Stimulated activated naive CD8-positive, alpha-beta T cell treated with anti-CD3 and anti-CD28 coated beads, Interleukin-15, amount 100 ng/mL, for 72 hours (primary cell): ENCODE measurements around the gene GJA9.
"Not testable (repeated sequence)": the region's sequence is repeated elsewhere in the genome, so short reads cannot be mapped to it uniquely, and the experiment has no call there.

Experiments
- ATAC-seq: fragments of 150-1000 bp; cut with Tn5 transposase; 2 replicates; pipeline ENCODE4 v1.10.0; 2021; ENCODE audit warnings: mild to moderate bottlenecking, moderate library complexity
- DNase-seq, 2 donors: peaks; one replicate each; pipeline ENCODE4 v3.0.0; 2021 to 2022
- H3K27ac Mint-ChIP-seq, 2 donors: one replicate each; pipeline ENCODE4 v1.8.0; 2022; ENCODE audit warnings: mild to moderate bottlenecking in 2 of 2, mixed read lengths in 2 of 2, moderate library complexity in 2 of 2
- H3K27me3 Mint-ChIP-seq: one replicate; pipeline ENCODE4 v1.8.0; 2022; ENCODE audit warnings: mixed read lengths
- H3K4me1 Mint-ChIP-seq: one replicate; pipeline ENCODE4 v1.8.0; 2022; ENCODE audit warnings: mild to moderate bottlenecking, mixed read lengths
- H3K4me3 Mint-ChIP-seq, 2 donors: one replicate each; pipeline ENCODE4 v1.8.0; 2022; ENCODE audit warnings: mild to moderate bottlenecking in 2 of 2, mixed read lengths in 2 of 2, moderate library complexity in 1 of 2
- H3K9me3 Mint-ChIP-seq, 2 donors: one replicate each; pipeline ENCODE4 v1.8.0; 2022; ENCODE audit warnings: mixed read lengths in 2 of 2

The GJA9 gene

GRCh38 chr1:38858833-38859560 is 22.4 kb downstream of the GJA9 start:
- ATAC-seq: peak; percentile 42
- H3K4me1 Mint-ChIP-seq: peaks cover 40% of the 10 kb centered on the region

GRCh38 chr1:38852780-38853179 is 28.6 kb downstream of the GJA9 start:
- H3K4me3 Mint-ChIP-seq: peak overlapping the region in 1 of 2 donors; percentile 7
- H3K27me3 Mint-ChIP-seq: no peaks in the 10 kb centered on the region
- peaks cover 28% of the 10 kb centered on the region for H3K4me1 Mint-ChIP-seq
- H3K9me3 Mint-ChIP-seq: no peaks in the 10 kb centered on the region
- no peak overlapping the region for H3K27ac Mint-ChIP-seq
- ATAC-seq (peak; percentile 85), DNase-seq (no peak)

More at GRCh38 chr1:38858833-38859560, 22.4 kb downstream of the GJA9 start:
- DNase-seq: peak in 1 of 2 donors; percentile 56
- Mint-ChIP-seq H3K27ac (peak overlapping the region; percentile 80 to 99), H3K9me3 (no peaks in the 10 kb centered on the region), H3K4me3 (peak overlapping the region; percentile 82 to 87), H3K27me3 (no peaks in the 10 kb centered on the region)

GRCh38 chr1:38848071-38848470 is 33.3 kb downstream of the GJA9 start:
- ATAC-seq (no peak), DNase-seq (no peak)
- no peaks in the 10 kb centered on the region for H3K27me3 Mint-ChIP-seq
- H3K4me3 Mint-ChIP-seq: no peak overlapping the region
- H3K27ac Mint-ChIP-seq: no peak overlapping the region
- H3K9me3 Mint-ChIP-seq: no peaks in the 10 kb centered on the region
- peaks cover 7% of the 10 kb centered on the region for H3K4me1 Mint-ChIP-seq

- ATAC-seq: no peak
- no peak overlapping the region for H3K4me3 Mint-ChIP-seq
- no peak overlapping the region for H3K27ac Mint-ChIP-seq
- H3K9me3 Mint-ChIP-seq: no peaks in the 10 kb centered on the region
- DNase-seq: no peak
- no peaks in the 10 kb centered on the region for H3K4me1 Mint-ChIP-seq
- H3K27me3 Mint-ChIP-seq: no peaks in the 10 kb centered on the region
These were observed 35.2 kb downstream of the GJA9 start for GRCh38 chr1:38846210-38846609.

- H3K4me1 Mint-ChIP-seq, H3K9me3 Mint-ChIP-seq, DNase-seq, H3K27ac Mint-ChIP-seq, H3K4me3 Mint-ChIP-seq, H3K27me3 Mint-ChIP-seq, ATAC-seq: not testable (repeated sequence)
These were observed 36.3 kb downstream of the GJA9 start for GRCh38 chr1:38845088-38845487.

- Mint-ChIP-seq H3K9me3 (no peaks in the 10 kb centered on the region), H3K4me3 (no peak overlapping the region), H3K27me3 (no peaks in the 10 kb centered on the region), H3K27ac (peak overlapping the region in 1 of 2 donors; percentile 21), H3K4me1 (no peaks in the 10 kb centered on the region)
- DNase-seq: no peak
- no peak for ATAC-seq
These were observed 41.1 kb downstream of the GJA9 start for GRCh38 chr1:38840281-38840680.

- no peak for ATAC-seq
- H3K4me3 Mint-ChIP-seq: no peak overlapping the region
- H3K27ac Mint-ChIP-seq: peak overlapping the region in 1 of 2 donors; percentile 71
- no peak for DNase-seq
- H3K27me3 Mint-ChIP-seq: peaks cover 7% of the 10 kb centered on the region
- no peaks in the 10 kb centered on the region for H3K9me3 Mint-ChIP-seq
- no peaks in the 10 kb centered on the region for H3K4me1 Mint-ChIP-seq
These were observed 42.0 kb downstream of the GJA9 start for GRCh38 chr1:38839363-38839762.

- not testable (repeated sequence) for H3K27ac Mint-ChIP-seq, H3K4me1 Mint-ChIP-seq, H3K4me3 Mint-ChIP-seq
These were observed 45.1 kb downstream of the GJA9 start for GRCh38 chr1:38836316-38836715.

GRCh38 chr1:38834937-38835827 is 46.2 kb downstream of the GJA9 start:
- H3K4me3 Mint-ChIP-seq: no peak overlapping the region
- H3K9me3 Mint-ChIP-seq: no peaks in the 10 kb centered on the region
- no peak overlapping the region for H3K27ac Mint-ChIP-seq
- no peaks in the 10 kb centered on the region for H3K4me1 Mint-ChIP-seq
- peak; percentile 86 for ATAC-seq
- peak; percentile 40 to 58 for DNase-seq
- H3K27me3 Mint-ChIP-seq: peaks cover 31% of the 10 kb centered on the region

More at GRCh38 chr1:38836316-38836715, 45.1 kb downstream of the GJA9 start:
- H3K27me3 Mint-ChIP-seq: peaks cover 20% of the 10 kb centered on the region
- not testable (repeated sequence) for ATAC-seq, H3K9me3 Mint-ChIP-seq, DNase-seq

GRCh38 chr1:38834221-38834782 is 47.1 kb downstream of the GJA9 start:
- Mint-ChIP-seq H3K9me3 (no peaks in the 10 kb centered on the region), H3K27ac (no peak overlapping the region), H3K4me3 (no peak overlapping the region), H3K4me1 (no peaks in the 10 kb centered on the region), H3K27me3 (peaks cover 40% of the 10 kb centered on the region)
- no peak for DNase-seq
- no peak for ATAC-seq

GRCh38 chr1:38833146-38833545 is 48.2 kb downstream of the GJA9 start:
- H3K27me3 Mint-ChIP-seq: peaks cover 46% of the 10 kb centered on the region
- no peak overlapping the region for H3K4me3 Mint-ChIP-seq
- no peaks in the 10 kb centered on the region for H3K4me1 Mint-ChIP-seq
- DNase-seq: no peak
- H3K9me3 Mint-ChIP-seq: no peaks in the 10 kb centered on the region
- no peak overlapping the region for H3K27ac Mint-ChIP-seq
- no peak for ATAC-seq

GRCh38 chr1:38832370-38832734 is 49.0 kb downstream of the GJA9 start:
- H3K4me3 Mint-ChIP-seq: no peak overlapping the region
- no peak for ATAC-seq
- H3K27me3 Mint-ChIP-seq: peaks cover 46% of the 10 kb centered on the region
- H3K27ac Mint-ChIP-seq: no peak overlapping the region
- no peak for DNase-seq
- no peaks in the 10 kb centered on the region for H3K4me1 Mint-ChIP-seq
- no peaks in the 10 kb centered on the region for H3K9me3 Mint-ChIP-seq

- no peak overlapping the region for H3K27ac Mint-ChIP-seq
- no peak for ATAC-seq
- DNase-seq: no peak
- peaks cover 48% of the 10 kb centered on the region for H3K27me3 Mint-ChIP-seq
- H3K4me3 Mint-ChIP-seq: no peak overlapping the region
- no peaks in the 10 kb centered on the region for H3K9me3 Mint-ChIP-seq
- H3K4me1 Mint-ChIP-seq: no peaks in the 10 kb centered on the region
These were observed 49.5 kb downstream of the GJA9 start for GRCh38 chr1:38831731-38832369.

GRCh38 chr1:38829368-38829767 is 52.0 kb downstream of the GJA9 start:
- H3K4me1 Mint-ChIP-seq: no peaks in the 10 kb centered on the region
- DNase-seq: no peak
- H3K4me3 Mint-ChIP-seq: no peak overlapping the region
- peaks cover 63% of the 10 kb centered on the region for H3K27me3 Mint-ChIP-seq
- no peaks in the 10 kb centered on the region for H3K9me3 Mint-ChIP-seq
- ATAC-seq: no peak
- no peak overlapping the region for H3K27ac Mint-ChIP-seq

- peaks cover 55% of the 10 kb centered on the region for H3K27me3 Mint-ChIP-seq
- peak overlapping the region in 1 of 2 donors; percentile 74 for H3K27ac Mint-ChIP-seq
- no peak for DNase-seq
- H3K9me3 Mint-ChIP-seq: no peaks in the 10 kb centered on the region
- ATAC-seq: no peak
- H3K4me3 Mint-ChIP-seq: no peak overlapping the region
- no peaks in the 10 kb centered on the region for H3K4me1 Mint-ChIP-seq
These were observed 54.1 kb downstream of the GJA9 start for GRCh38 chr1:38827318-38827717.
